ENCODE data around the gene NCF4. TPM values are rescaled to one million over a fixed set of nuclear protein-coding genes. Genes with fewer than 3 reads are reported as not detected.

NCF4 gene
- total and polyA plus RNA-seq, 2 donors from 2014 or later, result 4.7 to 19.4 TPM

GRCh38 chr22:36916034-36916433, 55.2 kb downstream of the NCF4 start:
- H3K4me3 ChIP-seq (ENCODE audit: low read length in 3 of 3), result no peak overlapping the region
- DNase-seq, result no peak
- H3K27me3 ChIP-seq (ENCODE audit: control insufficient read depth, insufficient read depth, low read length), result no peaks in the 10 kb centered on the region
- H3K4me1 ChIP-seq (ENCODE audit: control insufficient read depth in 2 of 3, insufficient read depth in 2 of 3, low read depth in 1 of 3, low read length in 3 of 3), result no peaks in the 10 kb centered on the region
- H3K9me3 ChIP-seq (ENCODE audit: control insufficient read depth in 2 of 3, insufficient read depth in 1 of 3, low read length in 3 of 3), result no peaks in the 10 kb centered on the region
- H3K9ac ChIP-seq (ENCODE audit: low read length in 3 of 3), result no peak overlapping the region
- no peak overlapping the region for H3K27ac ChIP-seq (ENCODE audit: low read depth in 2 of 2, low read length in 2 of 2)
- no peaks in the 10 kb centered on the region for H3K36me3 ChIP-seq (ENCODE audit: control insufficient read depth in 2 of 3, insufficient read depth in 3 of 3, low read length in 3 of 3)
- TF ChIP-seq CTCF (IDR thresholded peaks at IDR 0.05; ENCODE audit: borderline replicate concordance, extremely low read depth, insufficient read depth), result no peak
- no peak for FAIRE-seq
- intact Hi-C loops (cut with DNase I), result no loop called here

- DNase-seq (no peak), FAIRE-seq (no peak)
- TF ChIP-seq CTCF (IDR thresholded peaks at IDR 0.05; ENCODE audit: borderline replicate concordance, extremely low read depth, insufficient read depth), result no peak
- Histone ChIP-seq H3K27me3 (ENCODE audit: control insufficient read depth, insufficient read depth, low read length) (no peaks in the 10 kb centered on the region), H3K27ac (ENCODE audit: low read depth in 2 of 2, low read length in 2 of 2) (no peak overlapping the region), H3K9me3 (ENCODE audit: control insufficient read depth in 2 of 3, insufficient read depth in 1 of 3, low read length in 3 of 3) (no peaks in the 10 kb centered on the region), H3K4me3 (ENCODE audit: low read length in 3 of 3) (no peak overlapping the region), H3K4me1 (ENCODE audit: control insufficient read depth in 2 of 3, insufficient read depth in 2 of 3, low read depth in 1 of 3, low read length in 3 of 3) (no peaks in the 10 kb centered on the region), H3K36me3 (ENCODE audit: control insufficient read depth in 2 of 3, insufficient read depth in 3 of 3, low read length in 3 of 3) (no peaks in the 10 kb centered on the region), H3K9ac (ENCODE audit: low read length in 3 of 3) (no peak overlapping the region)
- intact Hi-C loops (cut with DNase I), result no loop called here
Observed at GRCh38 chr22:36918586-36919284, 57.9 kb downstream of the NCF4 start.

- Histone ChIP-seq H3K9ac (ENCODE audit: low read length in 3 of 3) (no peak overlapping the region), H3K4me3 (ENCODE audit: low read length in 3 of 3) (no peak overlapping the region), H3K4me1 (ENCODE audit: control insufficient read depth in 2 of 3, insufficient read depth in 2 of 3, low read depth in 1 of 3, low read length in 3 of 3) (no peaks in the 10 kb centered on the region), H3K36me3 (ENCODE audit: control insufficient read depth in 2 of 3, insufficient read depth in 3 of 3, low read length in 3 of 3) (no peaks in the 10 kb centered on the region), H3K9me3 (ENCODE audit: control insufficient read depth in 2 of 3, insufficient read depth in 1 of 3, low read length in 3 of 3) (no peaks in the 10 kb centered on the region), H3K27ac (ENCODE audit: low read depth in 2 of 2, low read length in 2 of 2) (no peak overlapping the region), H3K27me3 (ENCODE audit: control insufficient read depth, insufficient read depth, low read length) (no peaks in the 10 kb centered on the region)
- FAIRE-seq, result no peak
- peak in 4 of 5 donors; percentile 16 to 72 (median 26) for DNase-seq
- intact Hi-C loops (cut with DNase I), result no loop called here
- no peak for TF ChIP-seq CTCF (IDR thresholded peaks at IDR 0.05; ENCODE audit: borderline replicate concordance, extremely low read depth, insufficient read depth)
Observed at GRCh38 chr22:36921309-36922104, 60.7 kb downstream of the NCF4 start.

Data from kidney (tissue), 14 donors.